ENCODE data around the gene SPARC. TPM values are rescaled to one million over a fixed set of nuclear protein-coding genes. Genes with fewer than 3 reads are reported as not detected.

The SPARC gene
- total RNA-seq, 1 experiment from 2014 or later = 320 TPM

DNA sequence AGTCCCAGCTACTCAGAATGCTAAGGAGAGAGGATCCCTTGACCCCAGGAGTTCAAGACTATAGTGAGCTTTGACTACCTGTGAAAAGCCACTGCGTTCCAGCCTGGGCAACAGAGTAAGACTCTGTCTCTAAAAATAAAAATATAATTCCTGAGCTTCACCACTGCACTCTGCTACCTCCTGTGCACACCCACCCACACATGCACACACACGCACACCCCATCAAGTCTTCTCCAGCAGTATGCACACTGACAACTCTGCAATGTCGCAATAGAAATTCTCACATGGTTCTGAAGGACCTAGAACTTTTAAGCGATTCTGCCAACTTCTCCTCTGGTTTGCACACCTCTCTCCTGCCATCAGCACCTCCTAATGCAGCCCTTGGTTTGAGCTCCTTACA, 48.1 kb downstream of the SPARC start:
- H3T11ph ChIP-seq (ENCODE audit: low read length) = no peak overlapping the region
- H3K79me2 ChIP-seq (ENCODE audit: insufficient read depth, low read length) = no peaks in the 10 kb centered on the region
- H3K4ac ChIP-seq (ENCODE audit: low read depth, low read length) = no peak overlapping the region
- no peak overlapping the region for H4K91ac ChIP-seq (ENCODE audit: insufficient read length, low read depth, low read length)
- H4K5ac ChIP-seq (ENCODE audit: insufficient read length, low read depth, low read length) = no peak overlapping the region
- no CpG with 5 or more reads among the region's 4 CpGs for WGBS (ENCODE audit: extremely low coverage, insufficient read length, low lambda C conversion rate)
- no peak overlapping the region for H3K27ac ChIP-seq (ENCODE audit: insufficient read length, low read depth, low read length)
- H3K4me2 ChIP-seq (ENCODE audit: insufficient read depth, insufficient read length, low read length) = no peak overlapping the region
- Mint-ChIP-seq H3K27ac (no peak overlapping the region), H3K9me3 (no peaks in the 10 kb centered on the region), H3K4me3 (no peak overlapping the region), H3K36me3 (ENCODE audit: insufficient read depth in 1 of 3, low read depth in 3 of 3) (no peaks in the 10 kb centered on the region), H3K4me1 (peaks cover 4 to 7% of the 10 kb centered on the region in 2 experiments), H3K27me3 (ENCODE audit: low read depth) (peaks cover 46% of the 10 kb centered on the region)
- no peaks in the 10 kb centered on the region for H3K27me3 ChIP-seq (ENCODE audit: insufficient read depth, low read length)
- no peak overlapping the region for H2BK20ac ChIP-seq (ENCODE audit: low read depth, low read length, poor library complexity, severe bottlenecking)
- no peak overlapping the region for H3K18ac ChIP-seq (ENCODE audit: insufficient read length, low read depth, low read length)
- no peaks in the 10 kb centered on the region for H4K20me1 ChIP-seq (ENCODE audit: control insufficient read depth, insufficient read depth, insufficient read length)
- H2BK120ac ChIP-seq (ENCODE audit: low read depth, low read length, poor library complexity, severe bottlenecking) = no peak overlapping the region
- no peak for DNase-seq
- no peak overlapping the region for H2AFZ ChIP-seq (ENCODE audit: low read length)
- no peak overlapping the region for H2AK5ac ChIP-seq (ENCODE audit: insufficient read length, low read length)
- H3K56ac ChIP-seq (ENCODE audit: insufficient read length, low read depth, low read length) = no peak overlapping the region
- H2BK5ac ChIP-seq (ENCODE audit: insufficient read length, low read length) = no peak overlapping the region
- H4K8ac ChIP-seq (replicated peaks; ENCODE audit: insufficient read length, low read depth, low read length) = no peak overlapping the region
- no peaks in the 10 kb centered on the region for H3K79me1 ChIP-seq (ENCODE audit: insufficient read depth, low read depth, low read length, poor library complexity, severe bottlenecking)
- no peak overlapping the region for H3K14ac ChIP-seq (ENCODE audit: insufficient read depth, low read length)
- no peak overlapping the region for H2BK12ac ChIP-seq (ENCODE audit: insufficient read length, low read depth, low read length)
- no peak overlapping the region for H3K23ac ChIP-seq (ENCODE audit: insufficient read length, low read depth, low read length)
- H3K9ac ChIP-seq (ENCODE audit: extremely low read depth, insufficient read length, low read length) = no peak overlapping the region
- H3K23me2 ChIP-seq (ENCODE audit: insufficient read length, low read depth, low read length, poor library complexity, severe bottlenecking) = no peaks in the 10 kb centered on the region
- TF ChIP-seq, protein P1, sequence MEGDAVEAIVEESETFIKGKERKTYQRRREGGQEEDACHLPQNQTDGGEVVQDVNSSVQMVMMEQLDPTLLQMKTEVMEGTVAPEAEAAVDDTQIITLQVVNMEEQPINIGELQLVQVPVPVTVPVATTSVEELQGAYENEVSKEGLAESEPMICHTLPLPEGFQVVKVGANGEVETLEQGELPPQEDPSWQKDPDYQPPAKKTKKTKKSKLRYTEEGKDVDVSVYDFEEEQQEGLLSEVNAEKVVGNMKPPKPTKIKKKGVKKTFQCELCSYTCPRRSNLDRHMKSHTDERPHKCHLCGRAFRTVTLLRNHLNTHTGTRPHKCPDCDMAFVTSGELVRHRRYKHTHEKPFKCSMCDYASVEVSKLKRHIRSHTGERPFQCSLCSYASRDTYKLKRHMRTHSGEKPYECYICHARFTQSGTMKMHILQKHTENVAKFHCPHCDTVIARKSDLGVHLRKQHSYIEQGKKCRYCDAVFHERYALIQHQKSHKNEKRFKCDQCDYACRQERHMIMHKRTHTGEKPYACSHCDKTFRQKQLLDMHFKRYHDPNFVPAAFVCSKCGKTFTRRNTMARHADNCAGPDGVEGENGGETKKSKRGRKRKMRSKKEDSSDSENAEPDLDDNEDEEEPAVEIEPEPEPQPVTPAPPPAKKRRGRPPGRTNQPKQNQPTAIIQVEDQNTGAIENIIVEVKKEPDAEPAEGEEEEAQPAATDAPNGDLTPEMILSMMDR (conservative IDR thresholded peaks at IDR 0.05) = no peak
- no peak overlapping the region for H2BK15ac ChIP-seq (ENCODE audit: low read depth, low read length)
- no peaks in the 10 kb centered on the region for H3K4me1 ChIP-seq (ENCODE audit: insufficient read depth, low read length)
- no peaks in the 10 kb centered on the region for H3K9me3 ChIP-seq (ENCODE audit: control insufficient read depth, low read depth, low read length)

Data from H9 (cell line).